ENCODE data around the gene CTXN1. TPM values are rescaled to one million over a fixed set of nuclear protein-coding genes. Genes with fewer than 3 reads are reported as not detected.

The CTXN1 gene
- total and polyA plus RNA-seq, 2 experiments from 2014 or later = 22.8 to 48.5 TPM

DNA sequence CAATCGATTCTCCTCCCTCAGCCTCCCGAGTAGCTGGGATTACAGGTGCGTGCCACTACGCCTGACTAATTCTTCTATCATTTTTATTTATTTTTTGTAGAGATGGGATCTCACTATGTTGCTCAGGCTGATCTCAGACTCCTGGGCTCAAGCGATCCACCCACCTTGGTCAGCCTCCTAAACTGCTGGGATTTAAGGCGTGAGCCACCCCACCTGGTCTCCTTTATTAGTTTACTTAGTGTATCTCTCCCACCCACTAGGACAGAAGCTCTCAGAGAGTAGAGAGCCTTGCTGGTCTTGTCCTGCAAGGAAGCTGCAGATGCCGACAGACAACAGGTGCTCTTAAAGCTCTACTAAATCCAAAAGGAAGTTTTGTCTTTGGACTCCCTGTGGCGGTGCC lies 40.1 kb downstream of the CTXN1 start:
- no peak overlapping the region for H3K4me3 ChIP-seq
- H3K36me3 ChIP-seq = no peaks in the 10 kb centered on the region
- no peaks in the 10 kb centered on the region for H3K9me3 ChIP-seq (ENCODE audit: low read depth)
- peaks cover 8% of the 10 kb centered on the region for H3K27me3 ChIP-seq
- TF ChIP-seq, protein P1, sequence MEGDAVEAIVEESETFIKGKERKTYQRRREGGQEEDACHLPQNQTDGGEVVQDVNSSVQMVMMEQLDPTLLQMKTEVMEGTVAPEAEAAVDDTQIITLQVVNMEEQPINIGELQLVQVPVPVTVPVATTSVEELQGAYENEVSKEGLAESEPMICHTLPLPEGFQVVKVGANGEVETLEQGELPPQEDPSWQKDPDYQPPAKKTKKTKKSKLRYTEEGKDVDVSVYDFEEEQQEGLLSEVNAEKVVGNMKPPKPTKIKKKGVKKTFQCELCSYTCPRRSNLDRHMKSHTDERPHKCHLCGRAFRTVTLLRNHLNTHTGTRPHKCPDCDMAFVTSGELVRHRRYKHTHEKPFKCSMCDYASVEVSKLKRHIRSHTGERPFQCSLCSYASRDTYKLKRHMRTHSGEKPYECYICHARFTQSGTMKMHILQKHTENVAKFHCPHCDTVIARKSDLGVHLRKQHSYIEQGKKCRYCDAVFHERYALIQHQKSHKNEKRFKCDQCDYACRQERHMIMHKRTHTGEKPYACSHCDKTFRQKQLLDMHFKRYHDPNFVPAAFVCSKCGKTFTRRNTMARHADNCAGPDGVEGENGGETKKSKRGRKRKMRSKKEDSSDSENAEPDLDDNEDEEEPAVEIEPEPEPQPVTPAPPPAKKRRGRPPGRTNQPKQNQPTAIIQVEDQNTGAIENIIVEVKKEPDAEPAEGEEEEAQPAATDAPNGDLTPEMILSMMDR (IDR thresholded peaks at IDR 0.05; ENCODE audit: low read depth, low read length) = no peak
- H3K27ac ChIP-seq = no peak overlapping the region
- no peaks in the 10 kb centered on the region for H3K4me1 ChIP-seq (ENCODE audit: low read depth)
- DNase-seq (ENCODE audit: low read depth in 1 of 2, low spot score in 1 of 2) = no peak

DNA sequence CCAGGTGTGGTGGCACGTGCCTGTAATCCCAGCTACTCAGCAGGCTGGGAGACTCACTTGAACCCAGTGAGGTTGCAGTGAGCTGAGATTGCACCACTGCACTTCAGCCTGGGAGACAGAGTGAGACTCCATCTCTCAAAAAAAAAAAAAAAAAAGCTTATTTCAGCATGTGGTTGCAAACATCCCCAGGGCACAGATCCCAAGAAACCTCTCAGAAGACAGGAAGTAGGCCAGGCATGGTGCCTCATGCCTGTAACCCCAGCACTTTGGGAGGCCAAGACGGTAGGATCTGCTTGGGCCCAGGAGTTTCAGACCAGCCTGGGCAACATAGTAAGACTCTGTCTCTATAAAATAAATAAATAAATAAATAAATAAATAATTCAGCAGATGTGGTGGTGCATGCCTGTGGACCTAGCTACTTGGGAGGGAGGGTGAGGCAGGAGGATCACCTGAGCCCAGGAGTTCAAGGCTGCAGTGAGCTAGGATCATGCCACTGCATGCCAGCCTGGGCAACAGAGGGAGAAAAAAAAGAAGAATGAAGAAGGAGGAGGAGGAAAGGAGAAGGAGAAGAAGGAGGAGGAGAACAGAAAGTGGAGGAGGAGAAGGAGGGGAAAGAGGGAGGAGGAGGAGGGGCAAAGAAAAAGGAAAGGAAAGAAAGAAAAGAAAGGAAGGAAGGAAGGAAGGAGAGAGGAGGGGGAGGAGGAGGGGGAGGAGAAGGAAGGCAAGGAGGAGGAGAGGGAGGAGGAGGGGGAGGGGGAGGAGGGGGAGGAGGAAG lies 42.0 kb downstream of the CTXN1 start:
- Histone ChIP-seq H3K9me3 (ENCODE audit: low read depth) (no peaks in the 10 kb centered on the region), H3K36me3 (no peaks in the 10 kb centered on the region), H3K4me1 (ENCODE audit: low read depth) (no peaks in the 10 kb centered on the region), H3K4me3 (no peak overlapping the region), H3K27ac (no peak overlapping the region), H3K27me3 (peaks cover 8% of the 10 kb centered on the region)
- TF ChIP-seq, protein P1 (IDR thresholded peaks at IDR 0.05; ENCODE audit: low read depth, low read length) = no peak
- DNase-seq (ENCODE audit: low read depth in 1 of 2, low spot score in 1 of 2) = peak in 1 of 2 donors; percentile 64

DNA sequence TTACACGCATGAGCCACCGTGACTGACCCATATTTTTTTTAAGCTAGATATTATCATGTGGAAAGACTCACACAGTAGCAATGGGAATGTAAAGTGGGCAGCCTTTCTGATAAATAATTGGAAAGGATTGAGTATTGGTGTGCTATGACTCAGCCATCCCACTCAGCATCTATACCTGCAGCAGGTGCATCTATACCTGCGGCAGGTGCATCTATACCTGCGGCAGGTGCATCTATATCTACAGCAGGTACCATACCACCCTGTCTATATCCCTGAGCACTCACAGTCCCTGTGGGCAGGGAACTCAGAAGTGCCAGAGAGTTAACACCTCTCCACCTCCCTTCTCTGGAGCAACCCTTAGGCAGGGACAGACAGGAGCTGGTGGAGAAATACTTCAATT lies 42.8 kb downstream of the CTXN1 start:
- Histone ChIP-seq H3K4me1 (ENCODE audit: low read depth) (no peaks in the 10 kb centered on the region), H3K27me3 (peaks cover 8% of the 10 kb centered on the region), H3K4me3 (no peak overlapping the region), H3K36me3 (no peaks in the 10 kb centered on the region), H3K27ac (no peak overlapping the region), H3K9me3 (ENCODE audit: low read depth) (no peaks in the 10 kb centered on the region)
- TF ChIP-seq, protein P1 (IDR thresholded peaks at IDR 0.05; ENCODE audit: low read depth, low read length) = no peak
- no peak for DNase-seq (ENCODE audit: low read depth in 1 of 2, low spot score in 1 of 2)

DNA sequence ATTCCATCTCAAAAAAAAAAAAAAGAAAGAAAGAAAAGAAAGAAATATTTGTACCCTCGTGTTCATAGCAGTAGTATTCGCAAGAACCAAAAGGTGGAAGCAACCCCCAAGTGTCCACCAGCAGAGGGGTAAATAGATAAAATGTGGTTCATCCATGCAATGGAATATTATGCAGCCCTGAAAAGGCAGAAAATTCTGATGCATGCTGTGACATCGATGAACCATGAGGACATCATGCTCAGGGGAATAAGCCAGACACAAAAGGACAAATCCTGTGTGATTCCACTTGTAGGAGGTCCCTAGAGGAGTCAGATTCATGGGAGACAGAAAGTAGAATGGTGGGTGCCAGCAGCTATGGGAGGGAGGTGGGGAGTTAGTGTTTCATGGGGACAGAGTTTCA lies 44.0 kb downstream of the CTXN1 start:
- no peak overlapping the region for H3K4me3 ChIP-seq
- no peak for DNase-seq (ENCODE audit: low read depth in 1 of 2, low spot score in 1 of 2)
- no peaks in the 10 kb centered on the region for H3K9me3 ChIP-seq (ENCODE audit: low read depth)
- peaks cover 3% of the 10 kb centered on the region for H3K27me3 ChIP-seq
- TF ChIP-seq, protein P1 (IDR thresholded peaks at IDR 0.05; ENCODE audit: low read depth, low read length) = no peak
- H3K4me1 ChIP-seq (ENCODE audit: low read depth) = no peaks in the 10 kb centered on the region
- no peaks in the 10 kb centered on the region for H3K36me3 ChIP-seq
- H3K27ac ChIP-seq = no peak overlapping the region

DNA sequence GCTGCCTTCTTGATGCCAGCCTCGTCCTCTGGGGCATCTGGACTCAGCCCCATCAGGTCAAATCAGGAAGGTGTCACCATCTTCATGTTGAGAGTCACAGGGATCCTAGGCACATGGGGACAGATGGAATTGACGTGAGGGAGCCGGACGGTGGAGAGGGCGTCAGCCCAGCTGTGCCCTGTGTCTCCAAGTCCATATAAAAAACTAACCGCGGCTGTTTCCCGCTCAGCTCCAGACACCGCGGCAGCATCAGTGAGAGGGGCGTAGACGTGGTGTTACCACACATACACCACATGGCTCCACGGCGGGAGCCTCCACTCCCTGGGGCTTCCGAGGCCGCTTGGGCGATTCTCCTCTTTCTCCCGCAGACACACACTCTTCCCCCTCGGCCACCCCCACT lies 46.1 kb downstream of the CTXN1 start:
- H3K27me3 ChIP-seq = peaks cover 7% of the 10 kb centered on the region
- H3K4me3 ChIP-seq = no peak overlapping the region
- H3K27ac ChIP-seq = no peak overlapping the region
- no peak for DNase-seq (ENCODE audit: low read depth in 1 of 2, low spot score in 1 of 2)
- H3K4me1 ChIP-seq (ENCODE audit: low read depth) = no peaks in the 10 kb centered on the region
- TF ChIP-seq, protein P1 (IDR thresholded peaks at IDR 0.05; ENCODE audit: low read depth, low read length) = no peak
- no peaks in the 10 kb centered on the region for H3K36me3 ChIP-seq
- H3K9me3 ChIP-seq (ENCODE audit: low read depth) = no peaks in the 10 kb centered on the region
